GM21786 (cell line): Measurements from ENCODE around the gene HMCN2.

Source experiments
- ATAC-seq: cut with Tn5 transposase; IDR thresholded peaks from one replicate; pipeline ENCODE4 v1.9.1; 2021; ENCODE audit not compliant: unreplicated experiment

HMCN2 gene

GRCh38 chr9:130305381-130305780, 39.8 kb downstream of the HMCN2 start:
- no peak for ATAC-seq

- no peak for ATAC-seq
Measured at GRCh38 chr9:130306823-130307666, 41.5 kb downstream of the HMCN2 start.

GRCh38 chr9:130307667-130307943, 42.0 kb downstream of the HMCN2 start:
- no peak for ATAC-seq

- ATAC-seq, result no peak
Measured at GRCh38 chr9:130308081-130308571, 42.6 kb downstream of the HMCN2 start.

GRCh38 chr9:130309689-130310455, 44.3 kb downstream of the HMCN2 start:
- no peak for ATAC-seq

GRCh38 chr9:130310456-130310855, 44.9 kb downstream of the HMCN2 start:
- ATAC-seq, result no peak

DNA sequence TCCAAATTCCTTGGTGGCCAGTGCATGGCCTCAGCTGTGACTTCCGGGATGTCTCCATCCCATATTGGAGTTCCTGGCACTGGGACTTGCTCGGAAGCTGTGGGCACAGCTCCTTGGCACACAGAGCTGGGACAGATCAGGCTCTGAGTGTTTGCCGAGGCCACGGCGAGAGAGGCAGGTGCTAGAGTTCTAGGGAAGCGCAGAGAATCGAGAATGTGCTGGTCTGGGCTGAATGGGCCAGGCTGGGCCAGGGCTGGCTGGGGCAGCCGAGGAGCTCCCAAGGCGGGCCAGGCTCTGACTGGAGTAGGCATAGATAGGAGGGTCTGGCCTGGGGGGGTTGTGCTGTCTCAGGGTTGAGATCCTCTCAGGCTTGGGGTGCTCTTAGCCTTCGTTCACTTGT, 45.4 kb downstream of the HMCN2 start:
- ATAC-seq, result no peak

- no peak for ATAC-seq
Measured at GRCh38 chr9:130311408-130312140, 46.0 kb downstream of the HMCN2 start.

GRCh38 chr9:130313103-130313858, 47.7 kb downstream of the HMCN2 start:
- ATAC-seq, result no peak

GRCh38 chr9:130315446-130316226, 50.1 kb downstream of the HMCN2 start:
- ATAC-seq, result no peak

GRCh38 chr9:130316430-130316829, 50.9 kb downstream of the HMCN2 start:
- ATAC-seq, result no peak

- no peak for ATAC-seq
Measured at GRCh38 chr9:130319300-130319699, 53.7 kb downstream of the HMCN2 start.

GRCh38 chr9:130319944-130320712, 54.6 kb downstream of the HMCN2 start:
- no peak for ATAC-seq

GRCh38 chr9:130320723-130321481, 55.3 kb downstream of the HMCN2 start:
- no peak for ATAC-seq

- no peak for ATAC-seq
Measured at GRCh38 chr9:130321539-130321938, 56.0 kb downstream of the HMCN2 start.

- no peak for ATAC-seq
Measured at GRCh38 chr9:130323051-130323745, 57.6 kb downstream of the HMCN2 start.

- no peak for ATAC-seq
Measured at GRCh38 chr9:130325921-130326320, 60.4 kb downstream of the HMCN2 start.
